Right atrium auricular region (tissue), 2 donors: ENCODE results near the gene TRMT11. TPM values are rescaled to one million over a fixed set of nuclear protein-coding genes. Genes with fewer than 3 reads are reported as not detected.

Experiments used
- DNase-seq: peaks from one replicate; pipeline ENCODE4 v3.0.0-alpha.2; 2019; ENCODE audit warnings: low spot score
- H3K27ac ChIP-seq, 2 donors: fragments of 200-600 bp; sonication (generic); 1 replicate in 1 of 2; 2 replicates in 1 of 2; pipeline ENCODE4 v1.5.1; 2016 to 2019
- H3K27me3 ChIP-seq, 2 donors: fragments of 200-600 bp; sonication (generic); one replicate each; pipeline versions ENCODE4 v1.5.1 to v1.6.0; 2017 to 2019
- H3K36me3 ChIP-seq: fragments of 200-600 bp; sonication (generic); one replicate; pipeline ENCODE4 v1.5.1; 2016
- H3K4me1 ChIP-seq, 2 donors: fragments of 200-600 bp; sonication (generic); one replicate each; pipeline versions ENCODE4 v1.5.1 to v1.6.0; 2017 to 2019
- H3K4me3 ChIP-seq, 2 donors: fragments of 200-600 bp; sonication (generic); 1 replicate in 1 of 2; 2 replicates in 1 of 2; pipeline ENCODE4 v1.5.1; 2017 to 2019; ENCODE audit warnings: mild to moderate bottlenecking in 1 of 2, moderate library complexity in 1 of 2
- H3K9me3 ChIP-seq, 2 donors: fragments of 200-600 bp; sonication (generic); one replicate each; pipeline ENCODE4 v1.5.1; 2019
- total RNA-seq, 2 donors: library from RNA; depleted of rRNA; stranded (reverse); fragments of >200 nt; gene quantifications; one replicate each; pipeline ENCODE4 v1.1.0, GENCODE V29; 2016
- TF ChIP-seq, protein P1 (sequence below), 2 donors: fragments of 200-600 bp; sonication (generic); IDR thresholded peaks; one replicate each; pipeline ENCODE4 v1.5.1; 2019; ENCODE audit warnings: antibody characterized with exemption in 2 of 2

TRMT11 gene
- total RNA-seq, 2 donors from 2014 or later: 9.7 to 10.1 TPM

DNA sequence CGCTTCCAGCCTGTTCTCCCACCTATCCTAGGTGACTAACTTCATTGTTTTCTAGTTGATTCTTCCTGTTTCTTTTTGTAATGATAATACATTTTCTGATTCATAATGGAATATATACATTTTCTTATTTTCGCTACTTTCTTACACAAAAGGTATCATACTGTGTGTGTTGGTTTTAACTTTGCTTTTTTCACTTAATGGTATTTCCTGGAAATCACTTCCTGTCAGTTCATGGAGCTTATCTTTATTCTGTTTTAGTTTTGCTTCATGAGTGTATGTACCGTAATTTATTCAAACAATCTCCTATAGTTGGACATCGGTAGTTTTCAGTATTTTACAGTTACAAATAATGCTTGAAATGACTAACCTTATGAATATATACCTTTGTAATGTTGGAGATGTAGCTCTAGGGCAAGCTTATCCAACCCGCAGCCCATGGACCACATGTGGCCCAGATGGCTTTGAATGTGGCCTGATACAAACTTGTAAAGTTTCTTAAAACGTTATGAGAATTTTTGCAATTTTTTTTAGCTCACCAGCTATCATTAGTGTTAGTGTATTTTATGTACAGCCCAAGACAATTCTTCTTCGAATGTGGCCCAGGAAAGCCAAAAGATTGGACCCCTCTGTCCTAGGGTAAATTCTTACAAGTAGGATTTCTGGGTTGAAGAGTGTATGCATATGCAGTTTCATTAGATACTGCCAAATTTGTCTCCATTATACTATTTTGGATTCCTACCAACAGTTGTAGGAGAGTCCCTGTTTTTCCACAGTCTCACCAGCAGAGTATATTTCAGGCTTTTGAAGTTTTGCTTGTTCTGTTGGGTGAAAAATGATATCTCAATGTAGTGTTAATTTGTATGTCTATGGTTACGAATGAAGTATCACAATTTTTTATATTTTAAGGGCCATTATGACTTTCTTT is 16.7 kb downstream of the TRMT11 start:
- H3K4me1 ChIP-seq: no peaks in the 10 kb centered on the region
- H3K27ac ChIP-seq: no peak overlapping the region
- no peak overlapping the region for H3K4me3 ChIP-seq
- H3K36me3 ChIP-seq: peaks cover 9% of the 10 kb centered on the region
- TF ChIP-seq, protein P1, sequence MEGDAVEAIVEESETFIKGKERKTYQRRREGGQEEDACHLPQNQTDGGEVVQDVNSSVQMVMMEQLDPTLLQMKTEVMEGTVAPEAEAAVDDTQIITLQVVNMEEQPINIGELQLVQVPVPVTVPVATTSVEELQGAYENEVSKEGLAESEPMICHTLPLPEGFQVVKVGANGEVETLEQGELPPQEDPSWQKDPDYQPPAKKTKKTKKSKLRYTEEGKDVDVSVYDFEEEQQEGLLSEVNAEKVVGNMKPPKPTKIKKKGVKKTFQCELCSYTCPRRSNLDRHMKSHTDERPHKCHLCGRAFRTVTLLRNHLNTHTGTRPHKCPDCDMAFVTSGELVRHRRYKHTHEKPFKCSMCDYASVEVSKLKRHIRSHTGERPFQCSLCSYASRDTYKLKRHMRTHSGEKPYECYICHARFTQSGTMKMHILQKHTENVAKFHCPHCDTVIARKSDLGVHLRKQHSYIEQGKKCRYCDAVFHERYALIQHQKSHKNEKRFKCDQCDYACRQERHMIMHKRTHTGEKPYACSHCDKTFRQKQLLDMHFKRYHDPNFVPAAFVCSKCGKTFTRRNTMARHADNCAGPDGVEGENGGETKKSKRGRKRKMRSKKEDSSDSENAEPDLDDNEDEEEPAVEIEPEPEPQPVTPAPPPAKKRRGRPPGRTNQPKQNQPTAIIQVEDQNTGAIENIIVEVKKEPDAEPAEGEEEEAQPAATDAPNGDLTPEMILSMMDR (IDR thresholded peaks at IDR 0.05): no peak
- no peaks in the 10 kb centered on the region for H3K9me3 ChIP-seq
- no peaks in the 10 kb centered on the region for H3K27me3 ChIP-seq
- DNase-seq: no peak

DNA sequence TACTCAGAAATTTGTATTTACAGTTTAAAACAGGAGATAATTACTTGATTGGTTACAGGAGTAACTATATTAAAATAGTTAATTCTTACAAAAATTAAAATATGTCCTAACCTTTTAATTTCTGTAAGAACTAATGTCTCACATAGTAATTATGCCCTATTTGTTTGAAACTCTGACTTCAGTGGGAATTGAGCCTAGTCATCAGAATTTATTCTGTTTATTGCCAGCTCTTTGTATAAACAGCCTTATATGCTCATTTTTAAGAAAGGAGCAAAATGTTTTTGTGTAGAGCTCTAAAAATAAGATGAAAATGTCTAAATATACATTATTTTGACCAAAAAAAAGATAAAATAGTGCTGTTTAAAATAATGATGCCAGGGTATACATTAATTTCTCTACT is 21.5 kb downstream of the TRMT11 start:
- H3K4me1 ChIP-seq: no peaks in the 10 kb centered on the region
- H3K9me3 ChIP-seq: no peaks in the 10 kb centered on the region
- H3K4me3 ChIP-seq: no peak overlapping the region
- DNase-seq: no peak
- H3K27me3 ChIP-seq: no peaks in the 10 kb centered on the region
- TF ChIP-seq, protein P1 (IDR thresholded peaks at IDR 0.05): no peak
- no peak overlapping the region for H3K27ac ChIP-seq
- H3K36me3 ChIP-seq: peaks cover 34% of the 10 kb centered on the region

DNA sequence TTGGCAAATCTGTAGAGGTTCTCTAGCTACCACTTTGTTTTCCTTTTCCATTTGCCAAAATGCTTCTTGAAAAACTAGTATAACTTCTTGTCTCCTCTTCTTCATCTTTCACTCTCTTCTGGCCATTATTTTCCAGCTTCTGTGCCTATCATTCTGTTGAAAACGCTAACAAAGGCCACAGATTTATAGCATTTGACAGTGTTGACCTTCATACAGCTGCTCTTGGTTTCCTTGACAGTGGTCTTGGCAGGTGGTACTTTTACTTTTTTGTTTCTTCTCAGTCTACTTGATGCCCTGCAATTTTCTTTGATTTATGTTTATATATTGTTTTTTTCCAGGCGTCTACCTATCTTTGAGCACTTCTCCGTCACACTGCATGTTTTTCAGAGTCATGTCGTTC is 23.7 kb downstream of the TRMT11 start:
- Histone ChIP-seq H3K27me3 (no peaks in the 10 kb centered on the region), H3K27ac (no peak overlapping the region), H3K4me1 (no peaks in the 10 kb centered on the region), H3K9me3 (no peaks in the 10 kb centered on the region), H3K4me3 (no peak overlapping the region), H3K36me3 (peaks cover 44% of the 10 kb centered on the region)
- DNase-seq: no peak
- TF ChIP-seq, protein P1 (IDR thresholded peaks at IDR 0.05): no peak

DNA sequence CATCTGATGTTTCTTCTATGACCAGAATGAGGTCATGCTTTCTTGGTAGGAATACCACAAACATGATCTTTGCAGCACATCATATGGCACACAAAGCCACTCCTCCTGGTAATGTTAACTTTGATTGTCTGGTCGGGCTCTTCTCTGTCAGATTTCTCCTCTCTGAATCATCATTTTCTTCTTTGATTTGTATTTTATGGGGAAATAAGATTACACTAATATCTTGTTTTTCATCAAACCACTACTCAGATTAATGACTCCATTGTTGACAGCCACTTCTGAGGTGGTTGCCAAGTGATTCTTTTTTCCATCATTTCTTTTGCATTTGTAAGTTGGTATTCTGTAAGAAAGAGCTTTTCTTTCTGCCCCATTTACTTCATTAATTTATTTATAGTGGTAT is 29.5 kb downstream of the TRMT11 start:
- no peaks in the 10 kb centered on the region for H3K9me3 ChIP-seq
- H3K4me1 ChIP-seq: no peaks in the 10 kb centered on the region
- no peak overlapping the region for H3K4me3 ChIP-seq
- DNase-seq: no peak
- TF ChIP-seq, protein P1 (IDR thresholded peaks at IDR 0.05): no peak
- no peaks in the 10 kb centered on the region for H3K27me3 ChIP-seq
- peaks cover 57% of the 10 kb centered on the region for H3K36me3 ChIP-seq
- H3K27ac ChIP-seq: no peak overlapping the region

DNA sequence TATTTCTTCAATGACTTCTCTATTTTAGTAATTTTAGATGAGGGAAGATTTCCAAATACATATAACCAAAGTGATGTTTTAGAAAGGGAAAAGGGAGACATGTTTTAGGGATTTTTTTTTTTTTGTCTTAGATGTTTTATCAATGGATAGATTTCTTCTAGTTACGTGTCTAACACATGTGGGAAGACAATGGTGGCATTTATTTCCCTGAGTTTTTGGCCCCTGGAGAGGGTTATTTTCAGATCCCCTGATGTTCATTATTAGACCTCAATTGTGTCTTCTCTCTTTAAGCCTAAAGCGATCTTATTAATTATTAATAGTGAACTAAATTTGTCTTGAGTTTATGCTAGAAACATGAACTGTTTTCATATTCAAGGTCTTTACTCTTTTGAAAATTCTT is 30.3 kb downstream of the TRMT11 start:
- Histone ChIP-seq H3K4me1 (no peaks in the 10 kb centered on the region), H3K36me3 (peaks cover 57% of the 10 kb centered on the region), H3K27ac (no peak overlapping the region), H3K9me3 (no peaks in the 10 kb centered on the region), H3K27me3 (no peaks in the 10 kb centered on the region), H3K4me3 (no peak overlapping the region)
- no peak for DNase-seq
- TF ChIP-seq, protein P1 (IDR thresholded peaks at IDR 0.05): no peak
